Activated CD4-positive, alpha-beta T cell treated with anti-CD3 and anti-CD28 coated beads, Interleukin-2, amount 50 U/mL, for 16 hours (primary cell): ENCODE data around the gene SUMO3.

Experiments used
- DNase-seq: peaks from one replicate; pipeline ENCODE4 v3.0.0-alpha.2; 2020

SUMO3 gene

GRCh38 chr21:44758781-44759627 is 58.9 kb downstream of the SUMO3 start:
- DNase-seq, result no peak

- no peak for DNase-seq
Observed at GRCh38 chr21:44758141-44758561, 59.7 kb downstream of the SUMO3 start.

- no peak for DNase-seq
Observed at GRCh38 chr21:44757731-44758130, 60.1 kb downstream of the SUMO3 start.

GRCh38 chr21:44756423-44757185 is 61.3 kb downstream of the SUMO3 start:
- DNase-seq, result no peak
